Measurements from ENCODE around the gene SEH1L.

DNA sequence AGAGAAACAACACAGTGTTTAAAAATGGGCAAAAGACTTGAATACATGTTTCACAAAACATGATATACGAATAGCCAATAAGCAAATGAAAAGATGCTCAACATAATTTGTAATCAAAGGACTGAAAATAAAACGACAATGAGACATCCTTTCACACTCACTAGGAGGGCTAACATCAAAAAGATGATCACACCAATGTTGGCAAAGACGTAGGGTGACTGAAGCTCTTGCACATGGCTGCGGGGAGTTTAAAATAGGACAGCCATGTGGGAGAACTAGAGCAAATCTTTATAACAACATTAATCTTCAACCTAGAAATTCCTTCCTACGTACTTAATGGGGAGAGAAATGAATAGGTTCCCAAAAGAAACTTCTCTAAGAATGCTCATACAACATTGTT, 19.2 kb upstream of the SEH1L start:
- TF ChIP-seq, protein P1, sequence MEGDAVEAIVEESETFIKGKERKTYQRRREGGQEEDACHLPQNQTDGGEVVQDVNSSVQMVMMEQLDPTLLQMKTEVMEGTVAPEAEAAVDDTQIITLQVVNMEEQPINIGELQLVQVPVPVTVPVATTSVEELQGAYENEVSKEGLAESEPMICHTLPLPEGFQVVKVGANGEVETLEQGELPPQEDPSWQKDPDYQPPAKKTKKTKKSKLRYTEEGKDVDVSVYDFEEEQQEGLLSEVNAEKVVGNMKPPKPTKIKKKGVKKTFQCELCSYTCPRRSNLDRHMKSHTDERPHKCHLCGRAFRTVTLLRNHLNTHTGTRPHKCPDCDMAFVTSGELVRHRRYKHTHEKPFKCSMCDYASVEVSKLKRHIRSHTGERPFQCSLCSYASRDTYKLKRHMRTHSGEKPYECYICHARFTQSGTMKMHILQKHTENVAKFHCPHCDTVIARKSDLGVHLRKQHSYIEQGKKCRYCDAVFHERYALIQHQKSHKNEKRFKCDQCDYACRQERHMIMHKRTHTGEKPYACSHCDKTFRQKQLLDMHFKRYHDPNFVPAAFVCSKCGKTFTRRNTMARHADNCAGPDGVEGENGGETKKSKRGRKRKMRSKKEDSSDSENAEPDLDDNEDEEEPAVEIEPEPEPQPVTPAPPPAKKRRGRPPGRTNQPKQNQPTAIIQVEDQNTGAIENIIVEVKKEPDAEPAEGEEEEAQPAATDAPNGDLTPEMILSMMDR (IDR thresholded peaks at IDR 0.05; ENCODE audit: low read depth, low read length) = no peak
- no peak for TF ChIP-seq EZH2phosphoT487 (IDR thresholded peaks at IDR 0.05; ENCODE audit: low read depth)

Measured in OCI-LY3 (cell line).